KMS-11 (cell line): ENCODE data around the gene FAS.

Source experiments
- H2AFZ ChIP-seq: fragments of 200-600 bp; sonication (generic); 2 replicates; pipeline ENCODE4 v1.6.1; 2016; ENCODE audit warnings: antibody characterized with exemption, mixed run types, low read depth
- H3K27ac ChIP-seq: fragments of 200-600 bp; sonication (generic); 2 replicates; pipeline ENCODE4 v1.6.1; 2016; ENCODE audit warnings: mild to moderate bottlenecking, mixed run types
- H3K27me3 ChIP-seq: fragments of 200-600 bp; sonication (generic); 2 replicates; pipeline ENCODE4 v1.6.1; 2017; ENCODE audit warnings: mild to moderate bottlenecking, low read depth, mixed run types, moderate library complexity; ENCODE audit not compliant: insufficient read depth
- H3K36me3 ChIP-seq: fragments of 200-600 bp; sonication (generic); 2 replicates; pipeline ENCODE4 v1.6.1; 2017; ENCODE audit warnings: mild to moderate bottlenecking, mixed run types; ENCODE audit not compliant: insufficient read depth
- H3K4me1 ChIP-seq: fragments of 200-600 bp; sonication (generic); 2 replicates; pipeline ENCODE4 v1.6.1; 2016; ENCODE audit warnings: mild to moderate bottlenecking, low read depth, mixed run types; ENCODE audit not compliant: poor library complexity, severe bottlenecking
- H3K4me2 ChIP-seq: fragments of 200-600 bp; sonication (generic); 2 replicates; pipeline ENCODE4 v1.7.0; 2016; ENCODE audit warnings: mild to moderate bottlenecking, mixed run types
- H3K4me3 ChIP-seq: fragments of 200-600 bp; sonication (generic); IDR thresholded peaks from 2 replicates; pipeline ENCODE4 v1.6.1; 2017; ENCODE audit warnings: low read depth, low read length, mixed read lengths; ENCODE audit not compliant: insufficient read depth
- H3K79me2 ChIP-seq: fragments of 200-600 bp; sonication (generic); 2 replicates; pipeline ENCODE4 v1.6.1; 2016; ENCODE audit warnings: low read depth, mixed run types; ENCODE audit not compliant: insufficient read depth
- H3K9ac ChIP-seq: fragments of 200-600 bp; sonication (generic); 2 replicates; pipeline ENCODE4 v1.6.1; 2016; ENCODE audit warnings: mild to moderate bottlenecking, mixed run types
- H4K20me1 ChIP-seq: fragments of 200-600 bp; sonication (generic); 2 replicates; pipeline ENCODE4 v1.6.1; 2016; ENCODE audit warnings: mild to moderate bottlenecking, mixed run types; ENCODE audit not compliant: insufficient read depth
- TF ChIP-seq, protein P1 (sequence below): fragments of 200-600 bp; sonication (generic); conservative IDR thresholded peaks from 2 replicates; pipeline ENCODE4 v1.6.1; 2017; ENCODE audit warnings: low read depth, mild to moderate bottlenecking, antibody characterized with exemption, low read length, moderate library complexity, mixed read lengths

Gene FAS

DNA sequence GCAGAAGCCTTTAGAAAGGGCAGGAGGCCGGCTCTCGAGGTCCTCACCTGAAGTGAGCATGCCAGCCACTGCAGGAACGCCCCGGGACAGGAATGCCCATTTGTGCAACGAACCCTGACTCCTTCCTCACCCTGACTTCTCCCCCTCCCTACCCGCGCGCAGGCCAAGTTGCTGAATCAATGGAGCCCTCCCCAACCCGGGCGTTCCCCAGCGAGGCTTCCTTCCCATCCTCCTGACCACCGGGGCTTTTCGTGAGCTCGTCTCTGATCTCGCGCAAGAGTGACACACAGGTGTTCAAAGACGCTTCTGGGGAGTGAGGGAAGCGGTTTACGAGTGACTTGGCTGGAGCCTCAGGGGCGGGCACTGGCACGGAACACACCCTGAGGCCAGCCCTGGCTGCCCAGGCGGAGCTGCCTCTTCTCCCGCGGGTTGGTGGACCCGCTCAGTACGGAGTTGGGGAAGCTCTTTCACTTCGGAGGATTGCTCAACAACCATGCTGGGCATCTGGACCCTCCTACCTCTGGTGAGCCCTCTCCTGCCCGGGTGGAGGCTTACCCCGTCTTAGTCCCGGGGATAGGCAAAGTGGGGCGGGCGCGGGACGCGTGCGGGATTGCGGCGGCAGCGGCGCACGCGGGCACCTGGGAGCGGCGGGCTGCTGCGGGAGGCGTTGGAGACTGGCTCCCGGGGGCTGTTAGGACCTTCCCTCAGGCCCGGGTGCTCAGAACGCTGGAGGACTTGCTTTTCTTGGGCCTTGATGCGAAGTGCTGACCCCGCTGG, at the start of gene FAS:
Gene FAS, plus strand, starts transcription at position 415 of the 777 bp plus-strand sequence. Its CDS starts 79 bp downstream, at position 494.
- H3K4me3 ChIP-seq: no peak within 1 kb of the TSS
- TF ChIP-seq, protein P1, sequence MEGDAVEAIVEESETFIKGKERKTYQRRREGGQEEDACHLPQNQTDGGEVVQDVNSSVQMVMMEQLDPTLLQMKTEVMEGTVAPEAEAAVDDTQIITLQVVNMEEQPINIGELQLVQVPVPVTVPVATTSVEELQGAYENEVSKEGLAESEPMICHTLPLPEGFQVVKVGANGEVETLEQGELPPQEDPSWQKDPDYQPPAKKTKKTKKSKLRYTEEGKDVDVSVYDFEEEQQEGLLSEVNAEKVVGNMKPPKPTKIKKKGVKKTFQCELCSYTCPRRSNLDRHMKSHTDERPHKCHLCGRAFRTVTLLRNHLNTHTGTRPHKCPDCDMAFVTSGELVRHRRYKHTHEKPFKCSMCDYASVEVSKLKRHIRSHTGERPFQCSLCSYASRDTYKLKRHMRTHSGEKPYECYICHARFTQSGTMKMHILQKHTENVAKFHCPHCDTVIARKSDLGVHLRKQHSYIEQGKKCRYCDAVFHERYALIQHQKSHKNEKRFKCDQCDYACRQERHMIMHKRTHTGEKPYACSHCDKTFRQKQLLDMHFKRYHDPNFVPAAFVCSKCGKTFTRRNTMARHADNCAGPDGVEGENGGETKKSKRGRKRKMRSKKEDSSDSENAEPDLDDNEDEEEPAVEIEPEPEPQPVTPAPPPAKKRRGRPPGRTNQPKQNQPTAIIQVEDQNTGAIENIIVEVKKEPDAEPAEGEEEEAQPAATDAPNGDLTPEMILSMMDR: no peak; the same call in 1 of the 2 replicates
- H3K36me3 ChIP-seq: no peaks in the 10 kb centered on the region
- peak within 1 kb of the TSS; percentile 68 for H2AFZ ChIP-seq
- peak within 1 kb of the TSS; percentile 94 for H3K27ac ChIP-seq
- H3K4me1 ChIP-seq: peaks cover 63% of the 10 kb centered on the region
- H3K9ac ChIP-seq: peak within 1 kb of the TSS; percentile 98
- no peaks in the 10 kb centered on the region for H4K20me1 ChIP-seq
- peaks cover 52% of the 10 kb centered on the region for H3K79me2 ChIP-seq
- peak within 1 kb of the TSS; percentile 89 for H3K4me2 ChIP-seq
- H3K27me3 ChIP-seq: no peaks in the 10 kb centered on the region

DNA sequence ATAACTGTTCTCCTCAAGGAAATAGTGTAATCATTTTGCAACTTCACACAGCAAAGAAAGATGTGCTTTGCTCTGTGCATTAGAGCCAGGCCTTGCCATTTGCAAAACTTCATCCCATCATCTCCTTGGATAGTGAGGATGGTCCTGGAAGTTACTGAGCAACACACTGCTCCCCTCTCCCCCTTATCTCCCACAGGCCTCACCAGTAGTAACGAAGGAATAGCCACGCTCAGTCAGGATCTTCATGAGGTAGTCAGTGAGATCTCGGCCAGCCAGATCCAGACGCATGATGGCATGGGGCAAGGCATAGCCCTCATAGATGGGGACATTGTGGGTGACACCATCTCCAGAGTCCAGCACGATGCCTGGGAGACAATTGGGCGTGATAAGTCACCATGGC, 49.6 kb upstream of the FAS start:
- Histone ChIP-seq H3K4me1 (peaks cover 10% of the 10 kb centered on the region), H4K20me1 (no peaks in the 10 kb centered on the region), H3K27me3 (no peaks in the 10 kb centered on the region; the same call in 1 of the 2 replicates), H3K79me2 (no peaks in the 10 kb centered on the region), H3K27ac (no peak overlapping the region), H2AFZ (no peak overlapping the region), H3K4me3 (no peak overlapping the region), H3K9ac (no peak overlapping the region), H3K36me3 (no peaks in the 10 kb centered on the region), H3K4me2 (no peak overlapping the region)
- TF ChIP-seq, protein P1: no peak

DNA sequence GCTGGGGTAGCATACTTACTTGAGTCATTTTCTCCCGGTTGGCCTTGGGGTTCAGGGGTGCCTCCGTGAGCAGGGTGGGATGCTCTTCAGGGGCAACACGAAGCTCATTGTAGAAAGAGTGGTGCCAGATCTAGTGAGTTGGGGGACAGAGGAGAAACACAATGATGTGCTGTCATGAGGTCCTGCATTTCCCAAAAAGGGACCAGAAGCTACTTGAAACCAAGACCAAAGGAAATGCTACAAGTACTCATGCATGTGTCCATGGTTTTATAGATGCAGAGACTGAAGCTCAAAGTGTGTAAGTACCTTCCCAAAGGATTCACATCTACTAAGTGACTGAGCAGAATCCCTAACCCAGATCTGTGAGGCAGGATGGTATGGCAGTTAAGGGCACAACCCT, 46.8 kb upstream of the FAS start:
- Histone ChIP-seq H3K79me2 (no peaks in the 10 kb centered on the region), H4K20me1 (no peaks in the 10 kb centered on the region), H3K4me3 (no peak overlapping the region), H3K4me2 (no peak overlapping the region), H3K9ac (no peak overlapping the region), H3K36me3 (no peaks in the 10 kb centered on the region), H3K4me1 (peaks cover 10% of the 10 kb centered on the region), H2AFZ (no peak overlapping the region), H3K27me3 (no peaks in the 10 kb centered on the region; the same call in 1 of the 2 replicates), H3K27ac (no peak overlapping the region)
- TF ChIP-seq, protein P1: no peak

DNA sequence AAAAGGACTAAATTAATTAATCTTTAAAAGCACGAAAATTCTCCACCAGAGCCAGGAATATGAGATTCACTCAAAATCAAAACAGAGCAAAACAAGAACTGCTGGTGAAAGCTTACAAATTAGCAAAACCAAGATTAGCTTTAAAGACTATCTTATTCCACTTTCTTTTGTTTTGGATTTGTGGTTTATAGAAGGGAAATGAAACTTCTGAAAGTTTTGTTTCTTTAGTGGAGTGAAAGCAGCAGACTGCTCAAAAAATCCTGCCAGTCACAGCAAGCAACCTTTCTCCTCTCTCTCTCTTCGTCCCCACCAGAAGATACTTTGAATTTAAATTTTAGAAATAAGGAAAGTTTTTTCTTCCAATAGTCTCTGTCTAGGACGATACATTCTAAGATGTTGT, 45.8 kb upstream of the FAS start:
- Histone ChIP-seq H3K79me2 (no peaks in the 10 kb centered on the region), H3K4me1 (peaks cover 10% of the 10 kb centered on the region), H3K9ac (no peak overlapping the region), H3K36me3 (no peaks in the 10 kb centered on the region), H2AFZ (no peak overlapping the region), H3K4me3 (no peak overlapping the region), H3K27me3 (no peaks in the 10 kb centered on the region; the same call in 1 of the 2 replicates), H4K20me1 (no peaks in the 10 kb centered on the region), H3K4me2 (no peak overlapping the region), H3K27ac (no peak overlapping the region)
- TF ChIP-seq, protein P1: no peak
